ENCODE results near the gene PITHD1.
"Not testable (repeated sequence)": the region's sequence is repeated elsewhere in the genome, so short reads cannot be mapped to it uniquely, and the experiment has no call there.

PITHD1 gene

GRCh38 chr1:23777979-23778814, at the start of gene PITHD1:
Gene PITHD1 (plus strand): TSS chr1:23778418. CDS start chr1:23778516, 98 bp downstream.
- peak within 1 kb of the TSS; percentile 96 for H3K27ac Mint-ChIP-seq
- peaks cover 55% of the 10 kb centered on the region for H3K4me1 Mint-ChIP-seq (ENCODE audit: low read depth)
- H3K4me3 Mint-ChIP-seq: peak within 1 kb of the TSS; percentile 97
- no peaks in the 10 kb centered on the region for H3K27me3 Mint-ChIP-seq
- H3K9me3 Mint-ChIP-seq (ENCODE audit: low read depth): no peaks in the 10 kb centered on the region
- peaks cover 7% of the 10 kb centered on the region for H3K36me3 Mint-ChIP-seq

- no peaks in the 10 kb centered on the region for H3K27me3 Mint-ChIP-seq
- H3K4me3 Mint-ChIP-seq: no peak overlapping the region
- no peaks in the 10 kb centered on the region for H3K9me3 Mint-ChIP-seq (ENCODE audit: low read depth)
- no peak overlapping the region for H3K27ac Mint-ChIP-seq
- H3K36me3 Mint-ChIP-seq: no peaks in the 10 kb centered on the region
- no peaks in the 10 kb centered on the region for H3K4me1 Mint-ChIP-seq (ENCODE audit: low read depth)
These were observed 45.6 kb upstream of the PITHD1 start for GRCh38 chr1:23732363-23733224.

GRCh38 chr1:23733281-23733680, 44.9 kb upstream of the PITHD1 start:
- H3K4me1 Mint-ChIP-seq (ENCODE audit: low read depth); H3K27ac Mint-ChIP-seq; H3K27me3 Mint-ChIP-seq; H3K9me3 Mint-ChIP-seq (ENCODE audit: low read depth); H3K36me3 Mint-ChIP-seq; H3K4me3 Mint-ChIP-seq: not testable (repeated sequence)

GRCh38 chr1:23736437-23737134, 41.6 kb upstream of the PITHD1 start:
- Mint-ChIP-seq H3K4me3 (no peak overlapping the region), H3K27me3 (no peaks in the 10 kb centered on the region), H3K36me3 (no peaks in the 10 kb centered on the region), H3K4me1 (ENCODE audit: low read depth) (no peaks in the 10 kb centered on the region), H3K9me3 (ENCODE audit: low read depth) (no peaks in the 10 kb centered on the region), H3K27ac (no peak overlapping the region)

- no peak overlapping the region for H3K27ac Mint-ChIP-seq
- peaks cover 31% of the 10 kb centered on the region for H3K4me1 Mint-ChIP-seq (ENCODE audit: low read depth)
- no peaks in the 10 kb centered on the region for H3K9me3 Mint-ChIP-seq (ENCODE audit: low read depth)
- H3K27me3 Mint-ChIP-seq: no peaks in the 10 kb centered on the region
- H3K36me3 Mint-ChIP-seq: no peaks in the 10 kb centered on the region
- peak overlapping the region; percentile 93 for H3K4me3 Mint-ChIP-seq
These were observed 36.6 kb upstream of the PITHD1 start for GRCh38 chr1:23741609-23742008.

- Mint-ChIP-seq H3K9me3 (ENCODE audit: low read depth) (no peaks in the 10 kb centered on the region), H3K27me3 (no peaks in the 10 kb centered on the region), H3K36me3 (no peaks in the 10 kb centered on the region), H3K4me3 (peak overlapping the region; percentile 93), H3K27ac (peak overlapping the region; percentile 93), H3K4me1 (ENCODE audit: low read depth) (peaks cover 43% of the 10 kb centered on the region)
These were observed 35.4 kb upstream of the PITHD1 start for GRCh38 chr1:23742670-23743286.

- Mint-ChIP-seq H3K36me3 (no peaks in the 10 kb centered on the region), H3K27ac (peak within 1 kb of the TSS; percentile 93), H3K4me1 (ENCODE audit: low read depth) (peaks cover 50% of the 10 kb centered on the region), H3K9me3 (ENCODE audit: low read depth) (no peaks in the 10 kb centered on the region), H3K4me3 (peak within 1 kb of the TSS; percentile 94), H3K27me3 (no peaks in the 10 kb centered on the region)
These were observed 34.7 kb upstream of the PITHD1 start, which contains the start of gene ELOA for GRCh38 chr1:23743287-23744152. Gene ELOA (plus strand): TSS chr1:23743471. CDS start chr1:23743504, 33 bp downstream.

GRCh38 chr1:23745515-23745914, 32.7 kb upstream of the PITHD1 start:
- peaks cover 58% of the 10 kb centered on the region for H3K4me1 Mint-ChIP-seq (ENCODE audit: low read depth)
- no peaks in the 10 kb centered on the region for H3K36me3 Mint-ChIP-seq
- peak overlapping the region; percentile 23 for H3K27ac Mint-ChIP-seq
- peak overlapping the region; percentile 94 for H3K4me3 Mint-ChIP-seq
- H3K27me3 Mint-ChIP-seq: no peaks in the 10 kb centered on the region
- no peaks in the 10 kb centered on the region for H3K9me3 Mint-ChIP-seq (ENCODE audit: low read depth)

- Mint-ChIP-seq H3K4me3 (no peak overlapping the region), H3K9me3 (ENCODE audit: low read depth) (no peaks in the 10 kb centered on the region), H3K27me3 (no peaks in the 10 kb centered on the region), H3K27ac (peak overlapping the region; percentile 46), H3K4me1 (ENCODE audit: low read depth) (peaks cover 53% of the 10 kb centered on the region), H3K36me3 (peaks cover 4% of the 10 kb centered on the region)
These were observed 30.2 kb upstream of the PITHD1 start for GRCh38 chr1:23748016-23748415.

- Mint-ChIP-seq H3K36me3 (peaks cover 4% of the 10 kb centered on the region), H3K4me3 (no peak overlapping the region), H3K27ac (no peak overlapping the region), H3K9me3 (ENCODE audit: low read depth) (no peaks in the 10 kb centered on the region), H3K4me1 (ENCODE audit: low read depth) (peaks cover 35% of the 10 kb centered on the region), H3K27me3 (no peaks in the 10 kb centered on the region)
These were observed 27.0 kb upstream of the PITHD1 start for GRCh38 chr1:23751050-23751814.

- H3K27ac Mint-ChIP-seq: no peak overlapping the region
- no peaks in the 10 kb centered on the region for H3K27me3 Mint-ChIP-seq
- H3K9me3 Mint-ChIP-seq (ENCODE audit: low read depth): no peaks in the 10 kb centered on the region
- peaks cover 31% of the 10 kb centered on the region for H3K4me1 Mint-ChIP-seq (ENCODE audit: low read depth)
- H3K36me3 Mint-ChIP-seq: peaks cover 4% of the 10 kb centered on the region
- no peak overlapping the region for H3K4me3 Mint-ChIP-seq
These were observed 26.4 kb upstream of the PITHD1 start for GRCh38 chr1:23751815-23752200.

- Mint-ChIP-seq H3K4me3 (no peak overlapping the region), H3K36me3 (peaks cover 4% of the 10 kb centered on the region), H3K27ac (no peak overlapping the region), H3K4me1 (ENCODE audit: low read depth) (peaks cover 20% of the 10 kb centered on the region), H3K9me3 (ENCODE audit: low read depth) (no peaks in the 10 kb centered on the region), H3K27me3 (no peaks in the 10 kb centered on the region)
These were observed 25.3 kb upstream of the PITHD1 start for GRCh38 chr1:23752909-23753308.

GRCh38 chr1:23756676-23757075, 21.5 kb upstream of the PITHD1 start:
- Mint-ChIP-seq H3K36me3 (peaks cover 4% of the 10 kb centered on the region), H3K27me3 (no peaks in the 10 kb centered on the region), H3K27ac (no peak overlapping the region), H3K9me3 (ENCODE audit: low read depth) (no peaks in the 10 kb centered on the region), H3K4me3 (no peak overlapping the region), H3K4me1 (ENCODE audit: low read depth) (no peaks in the 10 kb centered on the region)
